GM12891 (cell line): ENCODE data around the gene SCAMP1.

ENCODE experiments used
- POLR2A ChIP-seq: IDR thresholded peaks from 2 replicates; pipeline ENCODE4 v1.6.1; 2011; ENCODE audit warnings: low read depth, low read length, control low read depth
- POU2F2 ChIP-seq: IDR thresholded peaks from 2 replicates; pipeline ENCODE4 v1.6.1; 2011; ENCODE audit warnings: low read depth, mild to moderate bottlenecking, control low read depth, low read length, moderate library complexity

DNA sequence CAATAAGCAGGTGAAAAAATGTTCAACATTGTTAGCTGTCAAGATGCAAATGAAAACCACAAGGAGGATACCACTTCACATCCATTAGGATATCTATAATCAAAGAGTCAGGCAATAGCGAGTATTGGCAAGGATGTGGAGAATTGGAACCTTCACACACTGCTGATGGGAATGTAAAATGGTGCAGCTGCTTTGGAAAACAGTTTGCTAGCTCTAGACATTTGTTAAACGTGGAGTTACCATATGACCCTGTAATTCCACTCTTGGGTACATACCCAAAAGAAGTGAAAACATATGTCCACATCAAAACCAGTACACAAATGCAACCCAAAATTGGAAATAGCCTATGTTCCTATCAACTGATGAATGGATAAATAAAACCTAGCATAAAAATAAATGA is 37.4 kb downstream of the SCAMP1 start:
- TF ChIP-seq POLR2A (no peak), POU2F2 (no peak)
